Mucosa of descending colon (tissue), 3 donors: ENCODE data around the gene FASTKD1. TPM values are rescaled to one million over a fixed set of nuclear protein-coding genes. Genes with fewer than 3 reads are reported as not detected.

Experiments
- ATAC-seq: fragments of 200-7000 bp; cut with Tn5 transposase; one replicate; pipeline ENCODE4 v1.9.1; 2020; ENCODE audit warnings: mild to moderate bottlenecking, moderate library complexity
- DNase-seq, 3 donors: peaks; one replicate each; pipeline ENCODE4 v3.0.0-alpha.2; 2020
- H3K36me3 ChIP-seq: fragments of 200-600 bp; one replicate; pipeline ENCODE4 v1.8.0; 2021; ENCODE audit warnings: low read depth, mild to moderate bottlenecking
- H3K4me1 ChIP-seq: fragments of 200-600 bp; one replicate; pipeline ENCODE4 v1.8.0; 2021; ENCODE audit warnings: low read depth, mild to moderate bottlenecking
- H3K4me3 ChIP-seq: fragments of 200-600 bp; one replicate; pipeline ENCODE4 v1.8.0; 2021; ENCODE audit warnings: mild to moderate bottlenecking
- H3K9me3 ChIP-seq: fragments of 200-600 bp; one replicate; pipeline ENCODE4 v1.8.0; 2021; ENCODE audit warnings: mild to moderate bottlenecking
- intact Hi-C, 2 donors: fragments of 100-400 bp; cut with DNase I in 1 of 2; cut with micrococcal nuclease in 1 of 2; formaldehyde crosslinking; loops; one replicate each; pipeline versions ENCODE4 v1.11.0 to v1.11.1; 2022; cut with DNase I, micrococcal nuclease
- total RNA-seq, 3 donors: library from RNA; stranded (reverse); fragmentation: NEBNext Ultra II Directional in 2 of 3; extraction: Animal tissue kit (Norgen Biotek cat#: 25700) in 2 of 3; gene quantifications; one replicate each; pipeline versions ENCODE4 v1.2.1 to v1.2.4, GENCODE V29; 2021 to 2023
- TF ChIP-seq, protein P1 (sequence below): fragments of 200-600 bp; IDR thresholded peaks from one replicate; pipeline ENCODE4 v1.8.0; 2022; ENCODE audit warnings: antibody characterized with exemption, mild to moderate bottlenecking
- donor health status: DM: no; HTN: no; CAD: no; lungs with moderate emphysema.
- donor health status: DM: no; HTN: no; CAD: no.
- donor health status: DM: no; HTN: yes; CAD: no.

The FASTKD1 gene
- total RNA-seq, 3 donors from 2014 or later, result 44.4 to 70.5 (median 58.6) TPM

GRCh38 chr2:169480079-169480465 lies 93.6 kb downstream of the FASTKD1 start:
- DNase-seq (no peak), ATAC-seq (no peak)
- H3K36me3 ChIP-seq, result no peaks in the 10 kb centered on the region
- TF ChIP-seq, protein P1, sequence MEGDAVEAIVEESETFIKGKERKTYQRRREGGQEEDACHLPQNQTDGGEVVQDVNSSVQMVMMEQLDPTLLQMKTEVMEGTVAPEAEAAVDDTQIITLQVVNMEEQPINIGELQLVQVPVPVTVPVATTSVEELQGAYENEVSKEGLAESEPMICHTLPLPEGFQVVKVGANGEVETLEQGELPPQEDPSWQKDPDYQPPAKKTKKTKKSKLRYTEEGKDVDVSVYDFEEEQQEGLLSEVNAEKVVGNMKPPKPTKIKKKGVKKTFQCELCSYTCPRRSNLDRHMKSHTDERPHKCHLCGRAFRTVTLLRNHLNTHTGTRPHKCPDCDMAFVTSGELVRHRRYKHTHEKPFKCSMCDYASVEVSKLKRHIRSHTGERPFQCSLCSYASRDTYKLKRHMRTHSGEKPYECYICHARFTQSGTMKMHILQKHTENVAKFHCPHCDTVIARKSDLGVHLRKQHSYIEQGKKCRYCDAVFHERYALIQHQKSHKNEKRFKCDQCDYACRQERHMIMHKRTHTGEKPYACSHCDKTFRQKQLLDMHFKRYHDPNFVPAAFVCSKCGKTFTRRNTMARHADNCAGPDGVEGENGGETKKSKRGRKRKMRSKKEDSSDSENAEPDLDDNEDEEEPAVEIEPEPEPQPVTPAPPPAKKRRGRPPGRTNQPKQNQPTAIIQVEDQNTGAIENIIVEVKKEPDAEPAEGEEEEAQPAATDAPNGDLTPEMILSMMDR, result no peak
- H3K9me3 ChIP-seq, result no peaks in the 10 kb centered on the region
- peaks cover 8% of the 10 kb centered on the region for H3K4me1 ChIP-seq
- intact Hi-C loops, result no loop called here
- H3K4me3 ChIP-seq, result no peak overlapping the region

Other genes starting within 250 kb of the FASTKD1 start
- under 1 TPM in 1 of 3 donors, not detected in 2; 0.06 TPM for gene LRP2, start 211.3 kb downstream of the FASTKD1 start, total RNA-seq
- 1 to 10 TPM; 2.7 to 7.1 (median 4.4) TPM for gene BBS5, start 94.4 kb downstream of the FASTKD1 start, total RNA-seq
- gene KLHL41, start 64.2 kb downstream of the FASTKD1 start, total RNA-seq, result 1 to 10 TPM; 1.1 to 1.5 (median 1.1) TPM
- gene PPIG, start 10.5 kb upstream of the FASTKD1 start, total RNA-seq, result 10 to 100 TPM; 45.8 to 66.9 (median 49.2) TPM
- gene CFAP210, start 120.5 kb upstream of the FASTKD1 start, total RNA-seq, result not detected
- 10 to 100 TPM in 2 of 3 donors, 1 to 10 TPM in 1; 7.3 to 11.4 (median 10.7) TPM for gene PHOSPHO2, start 120.6 kb upstream of the FASTKD1 start, total RNA-seq
- 10 to 100 TPM; 12.1 to 57.4 (median 13.1) TPM for gene KLHL23, start 160.0 kb upstream of the FASTKD1 start, total RNA-seq
- 10 to 100 TPM; 29.2 to 72.3 (median 52.9) TPM for gene SSB, start 225.0 kb upstream of the FASTKD1 start, total RNA-seq